H1 (cell line): ENCODE data around the gene HOXD4. TPM values are rescaled to one million over a fixed set of nuclear protein-coding genes. Genes with fewer than 3 reads are reported as not detected.

Experiments used
- ASH2L ChIP-seq: fragments of 200-600, 300-600 bp; sonication (generic); IDR thresholded peaks from one replicate; pipeline ENCODE4 v1.7.1; 2017; ENCODE audit warnings: low read length
- CHD1 ChIP-seq: IDR thresholded peaks from 2 replicates; pipeline ENCODE4 v1.6.1; 2012; ENCODE audit warnings: low read depth, low read length, improper control_type of control experiment
- POLR2A ChIP-seq, 2 experiments: IDR thresholded peaks; 1 replicate in 1 of 2; 2 replicates in 1 of 2; pipeline ENCODE4 v1.6.1; 2011; ENCODE audit warnings: low read depth in 2 of 2, low read length in 2 of 2, mild to moderate bottlenecking in 2 of 2; ENCODE audit errors: control extremely low read depth in 1 of 2
- RFX5 ChIP-seq: IDR thresholded peaks from 2 replicates; pipeline ENCODE4 v1.6.1; 2011; ENCODE audit warnings: low read depth, low read length, improper control_type of control experiment, borderline replicate concordance
- RNF2 ChIP-seq: fragments of 200-900, 300-1000 bp; sonication (generic); IDR thresholded peaks from 2 replicates; pipeline ENCODE4 v1.7.1; 2016; ENCODE audit warnings: borderline replicate concordance, low read depth, mild to moderate bottlenecking, antibody characterized with exemption, low read length; ENCODE audit not compliant: poor library complexity, severe bottlenecking; ENCODE audit errors: missing control alignments
- polyA plus RNA-seq, 7 experiments: library from polyadenylated mRNA; depleted of rRNA in 3 of 7; stranded (reverse) in 5 of 7; unstranded in 2 of 7; fragments of >200 nt in 5 of 7; fragments of 200-250 nt in 2 of 7; gene quantifications; 1 replicate in 5 of 7; 2 replicates in 1 of 7; 4 replicates in 1 of 7; pipeline versions ENCODE4 v1.2.1 to v1.2.3, GENCODE V29; 2011 to 2013; ENCODE audit warnings: missing spikeins in 2 of 7, mixed read lengths in 2 of 7
- total RNA-seq: library from RNA; stranded (reverse); fragmentation: NEBNext Ultra II Directional; extraction: Animal tissue kit (Norgen Biotek cat#: 25700); gene quantifications from 2 replicates; pipeline ENCODE4 v1.2.1, GENCODE V29; 2021
- TF ChIP-seq, protein P1 (sequence below): fragments of 300-600 bp; sonication (generic); IDR thresholded peaks from 2 replicates; pipeline ENCODE4 v1.7.1; 2012; ENCODE audit warnings: low read length, moderate library complexity, mild to moderate bottlenecking, inconsistent platforms; ENCODE audit not compliant: insufficient replicate concordance
- TF ChIP-seq, protein P2 (sequence below): IDR thresholded peaks from 2 replicates; pipeline ENCODE4 v1.6.1; 2011; ENCODE audit warnings: low read depth, mild to moderate bottlenecking, low read length; ENCODE audit not compliant: insufficient read depth

The HOXD4 gene
- total and polyA plus RNA-seq, 2 of the 8 experiments (the other 6 are each of a cell fraction or from before 2014, with no cell fraction given) = not detected

DNA sequence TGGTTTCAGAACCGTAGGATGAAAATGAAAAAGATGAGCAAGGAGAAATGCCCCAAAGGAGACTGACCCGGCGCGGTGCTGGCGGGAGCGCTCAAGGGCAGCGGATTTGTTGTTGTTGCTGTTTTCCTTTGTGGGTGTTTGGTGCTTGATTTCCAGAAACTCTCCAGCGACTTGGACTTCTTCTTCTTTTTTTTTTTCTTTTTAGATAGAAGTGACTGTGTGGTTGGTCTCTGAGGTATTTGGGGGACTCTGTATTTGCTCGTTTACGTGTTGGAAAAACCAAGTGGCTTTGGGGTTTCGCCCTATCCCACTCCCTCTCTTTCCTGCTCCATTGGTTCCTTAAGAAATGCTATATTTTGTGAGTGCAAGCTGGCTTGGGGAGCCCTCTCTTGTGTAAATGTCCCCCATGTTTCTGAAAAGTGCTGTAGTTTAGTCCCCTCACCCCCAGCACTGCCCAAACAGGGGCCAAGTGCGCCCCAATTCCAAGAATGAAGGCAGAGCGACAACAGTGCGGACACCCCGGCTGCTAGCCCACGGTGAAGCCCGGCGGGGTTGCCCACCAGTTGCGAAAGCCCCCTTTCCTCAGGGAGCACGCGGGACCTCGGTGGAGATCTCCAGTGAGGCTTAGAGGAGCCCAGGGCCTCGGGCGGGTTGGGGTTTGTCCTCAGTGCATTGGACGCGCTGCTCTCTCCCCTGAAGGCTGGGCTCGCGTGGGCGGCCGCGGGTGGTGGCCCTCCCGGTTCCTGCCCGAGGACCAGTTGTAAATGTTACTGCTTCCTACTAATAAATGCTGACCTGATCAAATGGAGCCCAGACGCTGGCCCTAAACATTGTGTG lies 27.0 kb upstream of the HOXD4 start (continued):
- TF ChIP-seq, protein P1, sequence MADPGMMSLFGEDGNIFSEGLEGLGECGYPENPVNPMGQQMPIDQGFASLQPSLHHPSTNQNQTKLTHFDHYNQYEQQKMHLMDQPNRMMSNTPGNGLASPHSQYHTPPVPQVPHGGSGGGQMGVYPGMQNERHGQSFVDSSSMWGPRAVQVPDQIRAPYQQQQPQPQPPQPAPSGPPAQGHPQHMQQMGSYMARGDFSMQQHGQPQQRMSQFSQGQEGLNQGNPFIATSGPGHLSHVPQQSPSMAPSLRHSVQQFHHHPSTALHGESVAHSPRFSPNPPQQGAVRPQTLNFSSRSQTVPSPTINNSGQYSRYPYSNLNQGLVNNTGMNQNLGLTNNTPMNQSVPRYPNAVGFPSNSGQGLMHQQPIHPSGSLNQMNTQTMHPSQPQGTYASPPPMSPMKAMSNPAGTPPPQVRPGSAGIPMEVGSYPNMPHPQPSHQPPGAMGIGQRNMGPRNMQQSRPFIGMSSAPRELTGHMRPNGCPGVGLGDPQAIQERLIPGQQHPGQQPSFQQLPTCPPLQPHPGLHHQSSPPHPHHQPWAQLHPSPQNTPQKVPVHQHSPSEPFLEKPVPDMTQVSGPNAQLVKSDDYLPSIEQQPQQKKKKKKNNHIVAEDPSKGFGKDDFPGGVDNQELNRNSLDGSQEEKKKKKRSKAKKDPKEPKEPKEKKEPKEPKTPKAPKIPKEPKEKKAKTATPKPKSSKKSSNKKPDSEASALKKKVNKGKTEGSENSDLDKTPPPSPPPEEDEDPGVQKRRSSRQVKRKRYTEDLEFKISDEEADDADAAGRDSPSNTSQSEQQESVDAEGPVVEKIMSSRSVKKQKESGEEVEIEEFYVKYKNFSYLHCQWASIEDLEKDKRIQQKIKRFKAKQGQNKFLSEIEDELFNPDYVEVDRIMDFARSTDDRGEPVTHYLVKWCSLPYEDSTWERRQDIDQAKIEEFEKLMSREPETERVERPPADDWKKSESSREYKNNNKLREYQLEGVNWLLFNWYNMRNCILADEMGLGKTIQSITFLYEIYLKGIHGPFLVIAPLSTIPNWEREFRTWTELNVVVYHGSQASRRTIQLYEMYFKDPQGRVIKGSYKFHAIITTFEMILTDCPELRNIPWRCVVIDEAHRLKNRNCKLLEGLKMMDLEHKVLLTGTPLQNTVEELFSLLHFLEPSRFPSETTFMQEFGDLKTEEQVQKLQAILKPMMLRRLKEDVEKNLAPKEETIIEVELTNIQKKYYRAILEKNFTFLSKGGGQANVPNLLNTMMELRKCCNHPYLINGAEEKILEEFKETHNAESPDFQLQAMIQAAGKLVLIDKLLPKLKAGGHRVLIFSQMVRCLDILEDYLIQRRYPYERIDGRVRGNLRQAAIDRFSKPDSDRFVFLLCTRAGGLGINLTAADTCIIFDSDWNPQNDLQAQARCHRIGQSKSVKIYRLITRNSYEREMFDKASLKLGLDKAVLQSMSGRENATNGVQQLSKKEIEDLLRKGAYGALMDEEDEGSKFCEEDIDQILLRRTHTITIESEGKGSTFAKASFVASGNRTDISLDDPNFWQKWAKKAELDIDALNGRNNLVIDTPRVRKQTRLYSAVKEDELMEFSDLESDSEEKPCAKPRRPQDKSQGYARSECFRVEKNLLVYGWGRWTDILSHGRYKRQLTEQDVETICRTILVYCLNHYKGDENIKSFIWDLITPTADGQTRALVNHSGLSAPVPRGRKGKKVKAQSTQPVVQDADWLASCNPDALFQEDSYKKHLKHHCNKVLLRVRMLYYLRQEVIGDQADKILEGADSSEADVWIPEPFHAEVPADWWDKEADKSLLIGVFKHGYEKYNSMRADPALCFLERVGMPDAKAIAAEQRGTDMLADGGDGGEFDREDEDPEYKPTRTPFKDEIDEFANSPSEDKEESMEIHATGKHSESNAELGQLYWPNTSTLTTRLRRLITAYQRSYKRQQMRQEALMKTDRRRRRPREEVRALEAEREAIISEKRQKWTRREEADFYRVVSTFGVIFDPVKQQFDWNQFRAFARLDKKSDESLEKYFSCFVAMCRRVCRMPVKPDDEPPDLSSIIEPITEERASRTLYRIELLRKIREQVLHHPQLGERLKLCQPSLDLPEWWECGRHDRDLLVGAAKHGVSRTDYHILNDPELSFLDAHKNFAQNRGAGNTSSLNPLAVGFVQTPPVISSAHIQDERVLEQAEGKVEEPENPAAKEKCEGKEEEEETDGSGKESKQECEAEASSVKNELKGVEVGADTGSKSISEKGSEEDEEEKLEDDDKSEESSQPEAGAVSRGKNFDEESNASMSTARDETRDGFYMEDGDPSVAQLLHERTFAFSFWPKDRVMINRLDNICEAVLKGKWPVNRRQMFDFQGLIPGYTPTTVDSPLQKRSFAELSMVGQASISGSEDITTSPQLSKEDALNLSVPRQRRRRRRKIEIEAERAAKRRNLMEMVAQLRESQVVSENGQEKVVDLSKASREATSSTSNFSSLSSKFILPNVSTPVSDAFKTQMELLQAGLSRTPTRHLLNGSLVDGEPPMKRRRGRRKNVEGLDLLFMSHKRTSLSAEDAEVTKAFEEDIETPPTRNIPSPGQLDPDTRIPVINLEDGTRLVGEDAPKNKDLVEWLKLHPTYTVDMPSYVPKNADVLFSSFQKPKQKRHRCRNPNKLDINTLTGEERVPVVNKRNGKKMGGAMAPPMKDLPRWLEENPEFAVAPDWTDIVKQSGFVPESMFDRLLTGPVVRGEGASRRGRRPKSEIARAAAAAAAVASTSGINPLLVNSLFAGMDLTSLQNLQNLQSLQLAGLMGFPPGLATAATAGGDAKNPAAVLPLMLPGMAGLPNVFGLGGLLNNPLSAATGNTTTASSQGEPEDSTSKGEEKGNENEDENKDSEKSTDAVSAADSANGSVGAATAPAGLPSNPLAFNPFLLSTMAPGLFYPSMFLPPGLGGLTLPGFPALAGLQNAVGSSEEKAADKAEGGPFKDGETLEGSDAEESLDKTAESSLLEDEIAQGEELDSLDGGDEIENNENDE = no peak
- TF ChIP-seq POLR2A (IDR thresholded peaks at IDR 0.05; ENCODE audit: control extremely low read depth in 1 of 2, low read depth in 2 of 2, low read length in 2 of 2) = no peak
- TF ChIP-seq, protein P2, sequence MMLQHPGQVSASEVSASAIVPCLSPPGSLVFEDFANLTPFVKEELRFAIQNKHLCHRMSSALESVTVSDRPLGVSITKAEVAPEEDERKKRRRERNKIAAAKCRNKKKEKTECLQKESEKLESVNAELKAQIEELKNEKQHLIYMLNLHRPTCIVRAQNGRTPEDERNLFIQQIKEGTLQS = no peak
- peak; percentile 64 for TF ChIP-seq RNF2
- TF ChIP-seq RFX5 = no peak
- no peak for TF ChIP-seq CHD1
- TF ChIP-seq ASH2L = no peak
